ENCODE results near the gene FBXO41.
A peak's percentile ranks its signal among the peaks of the same experiment; 100 is the strongest.

Gene FBXO41

GRCh38 chr2:73244580-73244979, 39.7 kb downstream of the FBXO41 start:
- TF ChIP-seq, protein P1, sequence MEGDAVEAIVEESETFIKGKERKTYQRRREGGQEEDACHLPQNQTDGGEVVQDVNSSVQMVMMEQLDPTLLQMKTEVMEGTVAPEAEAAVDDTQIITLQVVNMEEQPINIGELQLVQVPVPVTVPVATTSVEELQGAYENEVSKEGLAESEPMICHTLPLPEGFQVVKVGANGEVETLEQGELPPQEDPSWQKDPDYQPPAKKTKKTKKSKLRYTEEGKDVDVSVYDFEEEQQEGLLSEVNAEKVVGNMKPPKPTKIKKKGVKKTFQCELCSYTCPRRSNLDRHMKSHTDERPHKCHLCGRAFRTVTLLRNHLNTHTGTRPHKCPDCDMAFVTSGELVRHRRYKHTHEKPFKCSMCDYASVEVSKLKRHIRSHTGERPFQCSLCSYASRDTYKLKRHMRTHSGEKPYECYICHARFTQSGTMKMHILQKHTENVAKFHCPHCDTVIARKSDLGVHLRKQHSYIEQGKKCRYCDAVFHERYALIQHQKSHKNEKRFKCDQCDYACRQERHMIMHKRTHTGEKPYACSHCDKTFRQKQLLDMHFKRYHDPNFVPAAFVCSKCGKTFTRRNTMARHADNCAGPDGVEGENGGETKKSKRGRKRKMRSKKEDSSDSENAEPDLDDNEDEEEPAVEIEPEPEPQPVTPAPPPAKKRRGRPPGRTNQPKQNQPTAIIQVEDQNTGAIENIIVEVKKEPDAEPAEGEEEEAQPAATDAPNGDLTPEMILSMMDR (IDR thresholded peaks at IDR 0.05; ENCODE audit: low read depth, low read length) = no peak
- DNase-seq (ENCODE audit: low read depth in 2 of 2) = no peak
- H3K4me3 ChIP-seq (replicated peaks in 1 of 2; ENCODE audit: low read depth in 2 of 2, low read length in 2 of 2) = no peak overlapping the region

GRCh38 chr2:73243884-73244570, 40.3 kb downstream of the FBXO41 start:
- peak; percentile 63 to 66 for DNase-seq (ENCODE audit: low read depth in 2 of 2)
- H3K4me3 ChIP-seq (replicated peaks in 1 of 2; ENCODE audit: low read depth in 2 of 2, low read length in 2 of 2) = no peak overlapping the region

GRCh38 chr2:73239776-73240175, 44.5 kb downstream of the FBXO41 start:
- no peak overlapping the region for H3K4me3 ChIP-seq (replicated peaks in 1 of 2; ENCODE audit: low read depth in 2 of 2, low read length in 2 of 2)
- TF ChIP-seq, protein P1 (IDR thresholded peaks at IDR 0.05; ENCODE audit: low read depth, low read length) = no peak
- peak; percentile 73 to 88 for DNase-seq (ENCODE audit: low read depth in 2 of 2)

More at GRCh38 chr2:73243884-73244570, 40.3 kb downstream of the FBXO41 start:
- TF ChIP-seq, protein P1 (IDR thresholded peaks at IDR 0.05; ENCODE audit: low read depth, low read length) = no peak

DNA sequence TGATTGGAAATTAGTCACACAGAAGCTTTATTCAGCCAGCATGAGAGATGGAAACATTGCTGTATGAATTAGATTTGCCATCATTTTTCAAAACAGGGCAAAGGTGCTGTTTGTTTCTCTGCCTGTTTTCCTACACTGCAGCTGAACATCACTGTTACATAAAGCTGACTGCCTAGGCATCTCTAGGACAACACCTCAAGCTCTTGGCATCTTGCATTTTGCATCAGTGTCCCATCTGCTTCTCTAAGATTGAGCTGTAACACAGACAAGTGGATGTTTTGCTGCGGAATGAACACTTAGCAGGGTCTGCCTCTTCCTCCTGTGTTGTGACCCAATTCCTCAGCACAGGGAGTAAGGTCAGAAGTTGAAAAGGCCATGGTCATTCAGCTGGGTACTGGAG, 45.3 kb downstream of the FBXO41 start:
- TF ChIP-seq, protein P1 (IDR thresholded peaks at IDR 0.05; ENCODE audit: low read depth, low read length) = no peak
- no peak for DNase-seq (ENCODE audit: low read depth in 2 of 2)
- H3K4me3 ChIP-seq (replicated peaks in 1 of 2; ENCODE audit: low read depth in 2 of 2, low read length in 2 of 2) = no peak overlapping the region

DNA sequence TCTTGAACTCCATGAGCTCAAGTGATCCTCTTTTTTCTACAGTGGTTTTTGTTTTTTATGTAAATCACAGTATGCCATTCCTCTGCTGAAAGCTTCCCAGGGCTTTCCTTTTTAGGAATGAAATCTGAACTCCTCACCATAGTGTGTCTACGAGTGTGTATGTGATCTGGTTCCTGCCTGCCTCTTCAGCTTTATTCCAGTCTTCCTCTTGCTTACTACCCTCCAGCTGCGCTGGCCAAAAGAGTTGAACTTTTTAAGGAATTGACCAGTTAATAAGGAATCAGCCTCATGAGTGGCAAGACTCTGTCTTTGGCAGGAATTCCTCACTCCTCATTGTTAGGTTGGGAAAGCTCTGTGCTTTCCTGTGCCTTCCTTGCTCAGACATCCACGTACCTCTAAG, 46.1 kb downstream of the FBXO41 start:
- no peak for DNase-seq (ENCODE audit: low read depth in 2 of 2)
- no peak overlapping the region for H3K4me3 ChIP-seq (replicated peaks in 1 of 2; ENCODE audit: low read depth in 2 of 2, low read length in 2 of 2)
- TF ChIP-seq, protein P1 (IDR thresholded peaks at IDR 0.05; ENCODE audit: low read depth, low read length) = no peak

DNA sequence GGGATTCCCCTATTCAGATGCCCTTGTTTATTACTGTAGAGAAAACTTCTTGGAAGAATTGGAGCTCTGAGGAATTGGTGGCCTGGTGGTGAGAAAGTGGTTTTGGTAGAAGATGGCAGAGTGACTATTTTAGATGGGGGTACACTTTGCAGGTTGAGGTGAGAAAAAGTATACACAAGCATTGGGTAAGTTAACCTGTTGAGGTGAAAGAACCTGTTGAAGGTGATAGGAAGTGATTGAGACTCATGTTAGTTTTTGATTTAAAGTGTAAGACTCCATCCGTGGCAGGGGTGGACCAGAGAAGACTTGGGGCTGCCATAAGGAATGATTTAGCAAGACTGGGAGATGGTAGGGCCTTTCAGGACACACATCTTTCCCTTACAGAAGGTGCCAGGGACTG, 47.1 kb downstream of the FBXO41 start:
- TF ChIP-seq, protein P1 (IDR thresholded peaks at IDR 0.05; ENCODE audit: low read depth, low read length) = no peak
- DNase-seq (ENCODE audit: low read depth in 2 of 2) = no peak
- H3K4me3 ChIP-seq (replicated peaks in 1 of 2; ENCODE audit: low read depth in 2 of 2, low read length in 2 of 2) = no peak overlapping the region
